Breast epithelium (tissue), 4 donors: ENCODE data around the gene SCUBE3. TPM values are rescaled to one million over a fixed set of nuclear protein-coding genes. Genes with fewer than 3 reads are reported as not detected.

Source experiments
- DNase-seq, 2 donors: peaks; one replicate each; pipeline ENCODE4 v3.0.0-alpha.2; 2019; ENCODE audit warnings: low spot score in 2 of 2
- H3K27ac ChIP-seq, 2 donors: fragments of 200-600 bp; sonication (generic) in 1 of 2; one replicate each; pipeline ENCODE4 v1.5.1; 2016 to 2019; ENCODE audit warnings: mild to moderate bottlenecking in 1 of 2
- H3K27me3 ChIP-seq, 2 donors: fragments of 200-600 bp; sonication (generic) in 1 of 2; one replicate each; pipeline versions ENCODE4 v1.5.1 to v1.6.0; 2017 to 2019; ENCODE audit warnings: control low read depth in 1 of 2, mild to moderate bottlenecking in 1 of 2
- H3K36me3 ChIP-seq: fragments of 200-600 bp; one replicate; pipeline ENCODE4 v1.5.1; 2019
- H3K4me1 ChIP-seq, 2 donors: fragments of 200-600 bp; sonication (generic); one replicate each; pipeline ENCODE4 v1.5.1; 2016 to 2019; ENCODE audit warnings: control low read depth in 1 of 2
- H3K4me3 ChIP-seq, 3 donors: fragments of 200-600 bp; sonication (generic); 1 replicate in 2 of 3; 2 replicates in 1 of 3; pipeline ENCODE4 v1.5.1; 2016 to 2019; ENCODE audit warnings: mild to moderate bottlenecking in 3 of 3, moderate library complexity in 2 of 3
- H3K9me3 ChIP-seq, 2 donors: fragments of 200-600 bp; sonication (generic) in 1 of 2; one replicate each; pipeline ENCODE4 v1.5.1; 2016 to 2019; ENCODE audit warnings: control low read depth in 1 of 2
- CTCF ChIP-seq, 3 donors: fragments of 450-650 bp; IDR thresholded peaks; one replicate each; pipeline ENCODE4 v1.5.1; 2016 to 2017; ENCODE audit warnings: antibody characterized with exemption in 3 of 3, mild to moderate bottlenecking in 3 of 3, moderate library complexity in 3 of 3
- POLR2A ChIP-seq: fragments of 450-650 bp; IDR thresholded peaks from one replicate; pipeline ENCODE4 v1.6.1; 2016; ENCODE audit warnings: antibody characterized with exemption, mild to moderate bottlenecking, moderate library complexity
- POLR2AphosphoS5 ChIP-seq, 3 donors: sonication (generic); formaldehyde crosslinking; IDR thresholded peaks; one replicate each; pipeline ENCODE4 v1.6.1; 2017; ENCODE audit warnings: antibody characterized with exemption in 3 of 3
- intact Hi-C: fragments of 100-400 bp; cut with DNase I; formaldehyde crosslinking; loops from one replicate; pipeline ENCODE4 v1.15.1; 2023; ENCODE audit warnings: low total_unique reads
- total RNA-seq, 3 donors: library from RNA; depleted of rRNA; stranded (reverse); fragments of >200 nt; gene quantifications; one replicate each; pipeline ENCODE4 v1.1.0, GENCODE V29; 2016

SCUBE3 gene
- total RNA-seq, 3 donors from 2014 or later: under 0.01 to 0.33 (median under 0.01) TPM

- no peaks in the 10 kb centered on the region for H3K27me3 ChIP-seq
- no peak for DNase-seq
- peak overlapping the region; percentile 13 to 46 for H3K27ac ChIP-seq
- no peaks in the 10 kb centered on the region for H3K4me1 ChIP-seq
- no peaks in the 10 kb centered on the region for H3K36me3 ChIP-seq
- no peaks in the 10 kb centered on the region for H3K9me3 ChIP-seq
- no peak overlapping the region for H3K4me3 ChIP-seq
- TF ChIP-seq POLR2A (no peak), POLR2AphosphoS5 (IDR thresholded peaks at IDR 0.05) (no peak), CTCF (IDR thresholded peaks at IDR 0.05) (no peak)
- intact Hi-C loops: no loop called here
Observed at GRCh38 chr6:35166520-35166919, 47.2 kb upstream of the SCUBE3 start.

GRCh38 chr6:35167505-35167904, 46.3 kb upstream of the SCUBE3 start:
- no peak overlapping the region for H3K27ac ChIP-seq

GRCh38 chr6:35168461-35168861, 45.3 kb upstream of the SCUBE3 start:
- no peaks in the 10 kb centered on the region for H3K27me3 ChIP-seq
- no peak overlapping the region for H3K4me3 ChIP-seq
- H3K4me1 ChIP-seq: no peaks in the 10 kb centered on the region
- no peak overlapping the region for H3K27ac ChIP-seq
- intact Hi-C loops: no loop called here
- H3K9me3 ChIP-seq: no peaks in the 10 kb centered on the region
- DNase-seq: no peak
- TF ChIP-seq POLR2A (no peak), POLR2AphosphoS5 (IDR thresholded peaks at IDR 0.05) (no peak), CTCF (IDR thresholded peaks at IDR 0.05) (no peak)
- H3K36me3 ChIP-seq: no peaks in the 10 kb centered on the region

More at GRCh38 chr6:35167505-35167904, 46.3 kb upstream of the SCUBE3 start:
- no peak for TF ChIP-seq POLR2A
- no peak for TF ChIP-seq CTCF (IDR thresholded peaks at IDR 0.05)
- no peak for TF ChIP-seq POLR2AphosphoS5 (IDR thresholded peaks at IDR 0.05)
- Histone ChIP-seq H3K4me3 (no peak overlapping the region), H3K4me1 (no peaks in the 10 kb centered on the region), H3K9me3 (no peaks in the 10 kb centered on the region), H3K36me3 (no peaks in the 10 kb centered on the region), H3K27me3 (no peaks in the 10 kb centered on the region)
- intact Hi-C loops: no loop called here
- DNase-seq: no peak

GRCh38 chr6:35170166-35170565, 43.6 kb upstream of the SCUBE3 start:
- no peak for TF ChIP-seq POLR2A
- TF ChIP-seq POLR2AphosphoS5 (IDR thresholded peaks at IDR 0.05): no peak
- TF ChIP-seq CTCF (IDR thresholded peaks at IDR 0.05): no peak
- no peaks in the 10 kb centered on the region for H3K27me3 ChIP-seq
- intact Hi-C loops: no loop called here
- H3K4me3 ChIP-seq: no peak overlapping the region
- H3K4me1 ChIP-seq: no peaks in the 10 kb centered on the region
- no peaks in the 10 kb centered on the region for H3K9me3 ChIP-seq
- DNase-seq: no peak
- H3K36me3 ChIP-seq: no peaks in the 10 kb centered on the region
- H3K27ac ChIP-seq: no peak overlapping the region

GRCh38 chr6:35170891-35171290, 42.9 kb upstream of the SCUBE3 start:
- intact Hi-C loops: no loop called here
- DNase-seq: no peak
- TF ChIP-seq POLR2A: no peak
- no peak for TF ChIP-seq CTCF (IDR thresholded peaks at IDR 0.05)
- no peak for TF ChIP-seq POLR2AphosphoS5 (IDR thresholded peaks at IDR 0.05)

More at GRCh38 chr6:35170891-35171290, 42.9 kb upstream of the SCUBE3 start:
- no peak overlapping the region for H3K27ac ChIP-seq
- H3K9me3 ChIP-seq: no peaks in the 10 kb centered on the region
- no peaks in the 10 kb centered on the region for H3K36me3 ChIP-seq
- no peaks in the 10 kb centered on the region for H3K4me1 ChIP-seq
- H3K27me3 ChIP-seq: no peaks in the 10 kb centered on the region
- H3K4me3 ChIP-seq: no peak overlapping the region
